Stomach smooth muscle (tissue), 2 donors: ENCODE results near the gene OR2V2.
"Not testable (repeated sequence)": the region's sequence is repeated elsewhere in the genome, so short reads cannot be mapped to it uniquely, and the experiment has no call there.

Source experiments
- H3K27ac ChIP-seq: one replicate; pipeline ENCODE4 v1.7.0; 2013; ENCODE audit warnings: mild to moderate bottlenecking, low read length, inconsistent platforms
- H3K27me3 ChIP-seq, 2 donors: one replicate each; pipeline ENCODE4 v1.7.0; 2013; ENCODE audit warnings: low read length in 2 of 2; ENCODE audit not compliant: insufficient read depth in 2 of 2, control insufficient read depth in 1 of 2
- H3K36me3 ChIP-seq, 2 donors: one replicate each; pipeline ENCODE4 v1.7.0; 2013; ENCODE audit warnings: low read length in 2 of 2; ENCODE audit not compliant: control insufficient read depth in 2 of 2, insufficient read depth in 2 of 2
- H3K4me1 ChIP-seq: one replicate; pipeline ENCODE4 v1.7.0; 2013; ENCODE audit warnings: low read length; ENCODE audit not compliant: control insufficient read depth, insufficient read depth
- H3K4me3 ChIP-seq, 2 donors: one replicate each; pipeline ENCODE4 v1.7.0; 2013; ENCODE audit warnings: low read length in 2 of 2
- H3K9ac ChIP-seq, 2 donors: one replicate each; pipeline ENCODE4 v1.7.0; 2013; ENCODE audit warnings: low read length in 2 of 2, mild to moderate bottlenecking in 1 of 2
- H3K9me3 ChIP-seq, 2 donors: one replicate each; pipeline ENCODE4 v1.7.0; 2013; ENCODE audit warnings: low read length in 2 of 2; ENCODE audit not compliant: control insufficient read depth in 2 of 2
- donor health status: healthy.
- donor health status: Pancreatic carcinoma.

Gene OR2V2, protein sequence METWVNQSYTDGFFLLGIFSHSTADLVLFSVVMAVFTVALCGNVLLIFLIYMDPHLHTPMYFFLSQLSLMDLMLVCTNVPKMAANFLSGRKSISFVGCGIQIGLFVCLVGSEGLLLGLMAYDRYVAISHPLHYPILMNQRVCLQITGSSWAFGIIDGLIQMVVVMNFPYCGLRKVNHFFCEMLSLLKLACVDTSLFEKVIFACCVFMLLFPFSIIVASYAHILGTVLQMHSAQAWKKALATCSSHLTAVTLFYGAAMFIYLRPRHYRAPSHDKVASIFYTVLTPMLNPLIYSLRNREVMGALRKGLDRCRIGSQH

DNA sequence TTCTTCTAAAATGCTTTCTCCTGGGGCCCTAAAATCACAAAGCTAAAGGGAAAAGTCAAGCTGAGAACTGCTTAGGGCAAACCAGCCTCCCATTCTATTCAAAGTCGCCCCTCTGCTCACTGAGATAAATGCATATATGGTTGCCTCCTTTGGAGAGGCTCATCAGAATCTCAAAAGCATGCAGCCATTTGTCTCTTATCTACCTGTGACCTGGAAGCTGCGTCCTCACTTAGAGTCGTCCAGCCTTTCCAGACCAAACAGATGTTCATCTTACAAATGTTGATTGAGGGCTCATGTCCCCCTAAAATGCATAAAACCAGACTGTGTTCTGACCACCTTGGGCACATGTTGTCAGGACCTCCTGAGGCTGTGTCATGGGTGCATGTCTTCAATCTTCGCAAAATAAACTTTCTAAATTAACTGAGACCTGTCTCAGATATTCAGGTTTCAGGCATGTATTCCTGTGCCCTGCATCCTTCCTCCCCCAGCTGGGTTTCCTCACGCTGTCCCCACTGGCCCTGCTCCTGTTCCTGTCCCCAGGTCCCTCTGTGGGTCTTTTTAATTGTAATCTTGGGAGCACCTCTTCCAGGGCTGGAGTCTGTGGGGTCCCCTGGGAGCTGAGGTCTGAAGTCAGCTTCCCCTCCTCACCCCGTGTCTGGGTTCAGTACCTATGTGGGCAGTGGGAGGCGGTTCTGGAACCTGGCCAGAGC, at the start of gene OR2V2:
Gene OR2V2, plus strand, starts transcription at position 660 of the 710 bp plus-strand sequence. CDS start 7,357 bp downstream, outside the sequence.
- not testable (repeated sequence) for H3K27ac ChIP-seq, H3K4me3 ChIP-seq, H3K4me1 ChIP-seq, H3K9me3 ChIP-seq, H3K9ac ChIP-seq, H3K36me3 ChIP-seq
- H3K27me3 ChIP-seq: peaks cover 14 to 21% of the 10 kb centered on the region in 2 donors

DNA sequence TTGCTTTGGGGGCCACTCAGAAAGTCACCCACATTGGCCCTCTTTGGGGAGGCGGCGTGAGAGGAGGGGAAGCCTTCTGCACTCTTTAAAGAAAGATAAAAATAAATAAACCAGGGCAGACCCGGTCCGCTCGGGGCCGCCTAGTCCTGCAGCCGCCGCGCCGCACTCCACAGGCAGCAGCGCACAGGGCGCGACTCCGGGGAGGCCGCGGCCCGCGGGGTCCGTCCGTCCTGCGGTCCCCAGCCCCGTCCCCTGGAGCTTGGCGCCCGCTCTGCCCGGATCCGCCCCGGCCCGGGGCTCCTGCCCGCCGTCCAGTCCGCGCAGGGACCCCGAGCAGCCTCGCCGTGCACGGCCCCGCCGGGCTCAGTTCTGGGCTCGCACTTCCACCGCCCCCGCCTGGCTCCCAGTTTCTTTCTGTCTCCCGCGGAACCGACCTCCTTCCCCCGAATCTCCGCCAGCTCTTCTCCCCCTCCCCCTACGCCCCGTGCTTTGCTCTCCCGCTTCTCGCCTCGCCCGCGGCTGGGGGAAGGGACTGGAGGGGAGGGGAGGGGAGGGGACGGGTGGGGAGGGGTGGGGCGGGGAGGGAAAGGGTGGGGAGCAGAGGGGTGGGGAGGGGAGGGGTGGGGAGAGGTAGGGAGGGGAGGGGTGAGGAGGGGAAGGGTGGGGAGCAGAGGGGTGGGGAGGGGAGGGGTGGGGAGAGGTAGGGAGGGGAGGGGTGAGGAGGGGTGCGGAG, 49.5 kb upstream of the OR2V2 start:
- H3K27me3 ChIP-seq: peaks cover 17 to 19% of the 10 kb centered on the region in 2 donors
- H3K36me3 ChIP-seq, H3K4me1 ChIP-seq, H3K9ac ChIP-seq, H3K4me3 ChIP-seq, H3K27ac ChIP-seq, H3K9me3 ChIP-seq: not testable (repeated sequence)

DNA sequence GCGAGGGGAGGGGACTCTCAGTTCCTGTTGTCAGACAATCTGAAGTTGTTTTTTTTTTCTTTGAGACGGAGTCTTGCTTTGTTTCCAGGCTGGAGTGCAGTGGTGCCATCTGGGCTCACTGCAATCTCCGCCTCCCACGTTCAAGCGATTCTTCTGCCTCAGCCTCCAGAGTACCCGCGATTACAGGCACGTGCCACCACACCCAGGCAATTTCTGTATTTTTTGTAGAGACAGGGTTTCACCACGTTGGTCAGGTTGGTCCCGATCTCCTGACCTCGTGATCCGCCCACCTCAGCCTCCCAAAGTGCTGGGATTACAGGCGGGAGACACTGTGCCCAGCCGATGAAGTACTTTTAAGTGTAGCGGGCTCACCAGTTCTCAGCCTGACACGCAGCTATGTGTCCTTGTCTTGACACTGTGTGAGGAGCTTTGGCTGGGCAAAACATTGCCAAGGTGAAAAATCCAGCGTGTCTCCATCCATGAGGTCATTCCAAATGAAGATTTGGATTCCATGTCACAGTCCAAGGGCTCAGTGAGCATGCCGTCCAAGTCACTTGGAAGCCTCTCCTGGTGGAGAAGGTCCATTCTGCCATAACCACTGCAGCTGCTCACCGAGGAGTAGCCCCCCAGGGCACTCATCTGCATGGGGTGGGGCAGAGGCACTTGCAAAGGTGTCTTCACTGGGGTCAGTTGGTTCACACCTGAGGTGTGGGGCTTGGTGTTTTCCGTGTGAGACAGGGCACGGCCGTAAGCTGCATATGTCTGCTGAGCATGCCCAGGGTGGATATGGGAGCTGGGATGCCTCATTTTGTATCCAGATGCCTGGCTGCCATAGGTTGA, 48.4 kb upstream of the OR2V2 start:
- Histone ChIP-seq H3K4me3 (no peak overlapping the region), H3K9me3 (no peaks in the 10 kb centered on the region), H3K27ac (no peak overlapping the region), H3K27me3 (peaks cover 16 to 19% of the 10 kb centered on the region in 2 donors), H3K9ac (no peak overlapping the region), H3K4me1 (peaks cover 6% of the 10 kb centered on the region), H3K36me3 (no peaks in the 10 kb centered on the region)

DNA sequence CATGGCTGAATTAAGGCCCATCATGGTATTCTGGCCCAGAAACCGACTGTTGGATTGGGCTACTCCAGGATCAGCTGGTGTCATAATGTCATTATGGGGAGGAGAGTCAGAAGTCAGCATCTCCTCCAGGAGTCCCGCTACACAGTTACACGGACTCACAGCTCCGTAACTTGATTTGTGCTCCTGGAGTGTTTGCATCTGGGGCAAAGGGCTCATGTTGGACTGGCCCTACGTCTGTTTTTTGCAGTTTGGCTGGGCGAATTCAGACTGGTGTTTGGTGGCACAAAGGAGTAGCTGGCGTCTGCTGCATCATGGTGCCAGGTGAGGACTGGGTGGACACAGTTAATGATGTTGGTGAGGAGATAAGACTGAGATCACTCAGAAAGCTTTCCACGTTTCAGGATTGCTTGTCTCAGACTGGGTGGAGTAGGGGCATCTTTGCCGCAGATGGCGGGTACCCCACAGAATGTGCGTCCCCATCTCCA, 47.7 kb upstream of the OR2V2 start:
- peaks cover 19 to 20% of the 10 kb centered on the region in 2 donors for H3K27me3 ChIP-seq
- H3K4me1 ChIP-seq: peaks cover 6% of the 10 kb centered on the region
- no peaks in the 10 kb centered on the region for H3K36me3 ChIP-seq
- no peak overlapping the region for H3K9ac ChIP-seq
- no peaks in the 10 kb centered on the region for H3K9me3 ChIP-seq
- no peak overlapping the region for H3K27ac ChIP-seq
- H3K4me3 ChIP-seq: no peak overlapping the region

DNA sequence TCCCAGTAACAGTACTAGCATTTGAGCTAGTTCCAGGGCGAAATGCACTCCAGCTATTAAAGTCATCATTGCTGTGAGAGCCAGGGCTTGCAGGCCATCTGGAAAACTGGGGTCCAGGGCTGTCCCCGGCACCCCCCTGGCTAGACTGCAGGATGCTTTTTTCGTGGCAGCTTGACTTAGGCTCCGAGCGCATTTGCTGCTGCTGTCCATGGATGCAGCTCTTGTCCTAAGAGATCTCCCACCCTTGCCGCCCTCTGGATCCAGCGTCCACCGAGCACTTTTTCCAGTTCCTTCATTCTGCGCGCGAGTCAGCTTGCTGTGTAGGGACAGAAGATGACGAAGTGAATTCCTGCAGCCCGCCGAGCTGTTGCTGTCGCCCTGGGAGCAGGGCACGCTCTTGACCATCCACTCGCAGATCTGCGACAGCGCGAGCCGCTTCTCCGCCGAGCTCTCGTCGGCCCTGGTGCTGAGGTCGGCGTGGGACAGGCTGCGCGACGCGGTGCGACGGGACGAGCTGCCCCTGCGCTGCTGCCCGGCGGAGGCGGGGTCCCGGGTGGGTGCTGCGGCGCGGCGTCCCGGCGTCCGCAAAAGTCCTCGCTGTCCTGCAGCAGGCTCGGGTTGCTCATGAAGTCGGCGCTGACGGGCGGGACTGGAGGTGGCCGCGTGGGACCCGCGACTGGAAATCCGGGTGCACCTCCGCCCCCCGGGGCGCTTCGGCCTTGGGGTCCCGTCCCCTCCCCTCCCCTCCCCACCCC, 47.1 kb upstream of the OR2V2 start:
- H3K36me3 ChIP-seq: no peaks in the 10 kb centered on the region
- no peak overlapping the region for H3K27ac ChIP-seq
- peak overlapping the region in 1 of 2 donors; percentile 35 for H3K4me3 ChIP-seq
- peaks cover 6% of the 10 kb centered on the region for H3K4me1 ChIP-seq
- no peaks in the 10 kb centered on the region for H3K9me3 ChIP-seq
- peaks cover 19 to 22% of the 10 kb centered on the region in 2 donors for H3K27me3 ChIP-seq
- no peak overlapping the region for H3K9ac ChIP-seq

DNA sequence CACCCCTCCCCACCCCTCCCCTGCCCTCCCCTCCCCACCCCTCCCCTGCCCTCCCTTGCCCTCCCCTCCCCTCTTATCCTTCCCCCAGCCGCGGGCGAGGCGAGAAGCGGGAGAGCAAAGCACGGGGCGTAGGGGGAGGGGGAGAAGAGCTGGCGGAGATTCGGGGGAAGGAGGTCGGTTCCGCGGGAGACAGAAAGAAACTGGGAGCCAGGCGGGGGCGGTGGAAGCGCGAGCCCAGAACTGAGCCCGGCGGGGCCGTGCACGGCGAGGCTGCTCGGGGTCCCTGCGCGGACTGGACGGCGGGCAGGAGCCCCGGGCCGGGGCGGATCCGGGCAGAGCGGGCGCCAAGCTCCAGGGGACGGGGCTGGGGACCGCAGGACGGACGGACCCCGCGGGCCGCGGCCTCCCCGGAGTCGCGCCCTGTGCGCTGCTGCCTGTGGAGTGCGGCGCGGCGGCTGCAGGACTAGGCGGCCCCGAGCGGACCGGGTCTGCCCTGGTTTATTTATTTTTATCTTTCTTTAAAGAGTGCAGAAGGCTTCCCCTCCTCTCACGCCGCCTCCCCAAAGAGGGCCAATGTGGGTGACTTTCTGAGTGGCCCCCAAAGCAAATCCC, 46.2 kb upstream of the OR2V2 start:
- H3K27me3 ChIP-seq: peaks cover 19 to 23% of the 10 kb centered on the region in 2 donors
- H3K9ac ChIP-seq, H3K4me1 ChIP-seq, H3K9me3 ChIP-seq, H3K27ac ChIP-seq, H3K4me3 ChIP-seq, H3K36me3 ChIP-seq: not testable (repeated sequence)

DNA sequence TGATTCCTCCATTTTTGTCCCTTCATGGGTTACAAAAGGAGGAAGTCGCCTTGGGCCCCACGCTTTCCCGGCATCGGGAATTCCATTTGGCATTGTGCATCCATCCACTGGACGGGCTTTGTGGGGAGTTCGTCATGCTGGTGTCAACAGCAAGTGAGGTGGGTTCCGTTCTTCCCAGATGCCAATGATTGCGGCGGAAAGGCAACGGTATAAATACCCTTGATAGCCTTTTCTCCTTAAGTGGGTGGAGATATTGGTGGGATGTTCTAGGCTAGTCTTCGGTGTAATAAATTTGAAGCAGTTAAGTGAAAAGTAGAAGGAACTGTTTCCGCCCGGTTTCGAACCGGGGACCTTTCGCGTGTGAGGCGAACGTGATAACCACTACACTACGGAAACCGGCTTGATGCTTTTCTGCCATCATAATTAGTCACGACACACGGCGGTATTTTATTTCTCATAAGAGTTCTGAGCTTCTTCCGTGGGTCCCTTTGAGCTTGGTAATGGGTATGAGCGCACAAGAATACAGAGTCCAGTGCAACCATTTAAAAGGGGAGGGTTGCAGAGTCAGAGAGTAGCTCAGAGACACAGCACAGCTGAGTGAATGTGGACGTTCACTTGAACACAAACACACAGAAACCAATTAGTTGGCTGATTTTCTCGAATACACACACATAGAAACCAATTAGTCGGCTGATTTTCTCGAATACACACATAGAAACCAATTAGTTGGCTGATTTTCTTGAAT, 45.3 kb upstream of the OR2V2 start:
- H3K36me3 ChIP-seq, H3K9ac ChIP-seq, H3K9me3 ChIP-seq, H3K4me1 ChIP-seq, H3K4me3 ChIP-seq, H3K27ac ChIP-seq: not testable (repeated sequence)
- H3K27me3 ChIP-seq: peaks cover 21 to 28% of the 10 kb centered on the region in 2 donors

DNA sequence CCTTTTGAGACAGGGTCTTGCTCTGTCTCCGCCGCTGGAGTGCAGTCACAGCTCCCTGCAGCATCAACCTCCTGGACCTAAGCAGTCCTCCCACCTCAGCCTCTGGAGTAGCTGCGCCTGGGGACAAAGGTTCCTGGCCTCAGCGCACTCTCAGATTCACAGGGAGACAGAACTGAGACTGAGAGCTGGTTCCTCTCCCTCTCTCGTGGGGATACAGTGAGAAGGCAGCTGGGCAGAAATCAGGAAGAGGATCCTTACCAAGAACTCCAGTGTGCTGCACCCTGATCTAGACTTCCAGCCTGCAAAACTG, 43.2 kb upstream of the OR2V2 start:
- H3K27me3 ChIP-seq: peaks cover 34% of the 10 kb centered on the region in 2 donors
- not testable (repeated sequence) for H3K9me3 ChIP-seq, H3K4me1 ChIP-seq, H3K4me3 ChIP-seq, H3K9ac ChIP-seq, H3K27ac ChIP-seq, H3K36me3 ChIP-seq

DNA sequence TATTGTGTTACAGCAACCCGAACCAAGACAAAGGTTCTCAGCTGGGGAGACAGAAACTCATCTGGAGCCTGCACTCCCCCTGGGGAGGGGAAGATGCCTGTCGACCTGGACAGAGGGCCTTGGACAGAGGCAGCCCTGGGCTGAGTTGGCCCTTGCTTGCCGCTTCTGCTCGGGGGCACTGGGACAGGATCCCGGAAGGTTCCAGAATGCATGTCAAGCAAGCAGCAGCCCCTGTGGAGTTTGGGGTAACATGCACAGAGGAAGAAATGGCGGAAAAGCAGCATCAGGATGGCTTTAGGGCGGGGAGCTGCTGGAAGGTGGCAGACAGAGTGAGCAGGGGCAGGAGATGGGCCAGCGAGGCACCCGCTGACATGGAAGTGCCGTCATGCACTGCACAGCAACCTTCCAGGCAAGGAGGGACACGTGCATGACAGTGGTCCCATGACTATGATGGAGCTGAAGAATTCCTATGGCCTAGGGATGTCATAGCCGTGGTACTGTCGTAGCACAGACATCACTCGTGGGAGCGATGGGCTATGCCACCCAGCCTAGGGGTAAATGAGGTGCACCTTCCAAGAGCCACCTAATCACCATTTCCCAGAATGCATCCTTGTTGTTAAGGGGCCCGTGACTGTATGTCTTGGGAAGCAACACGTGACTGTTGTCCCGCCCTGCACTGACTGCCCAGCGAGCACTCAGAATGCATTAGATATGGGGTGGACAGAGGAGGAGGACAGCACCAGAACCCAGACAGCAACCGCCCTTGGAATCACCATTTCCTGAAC, 42.6 kb upstream of the OR2V2 start:
- not testable (repeated sequence) for H3K4me1 ChIP-seq, H3K4me3 ChIP-seq, H3K27ac ChIP-seq, H3K9me3 ChIP-seq, H3K36me3 ChIP-seq, H3K9ac ChIP-seq
- H3K27me3 ChIP-seq: peaks cover 34% of the 10 kb centered on the region in 2 donors
